HepG2 (cell line): ENCODE results near the gene GATA1. TPM values are rescaled to one million over a fixed set of nuclear protein-coding genes. Genes with fewer than 3 reads are reported as not detected.

Experiments used
- CENPT ChIP-seq: sonication (generic); formaldehyde crosslinking; IDR thresholded peaks from 2 replicates; pipeline ENCODE4 v1.8.0; 2022; ENCODE audit warnings: low read depth, mild to moderate bottlenecking, moderate library complexity, missing genetic modification reagents
- KDM5B ChIP-seq: sonication (generic); formaldehyde crosslinking; IDR thresholded peaks from 2 replicates; pipeline ENCODE4 v1.4.0; 2020; ENCODE audit warnings: missing genetic modification reagents, mild to moderate bottlenecking, borderline replicate concordance
- NCOA5 ChIP-seq: sonication (generic); formaldehyde crosslinking; IDR thresholded peaks from 2 replicates; pipeline ENCODE4 v1.4.0; 2020; ENCODE audit warnings: missing genetic modification reagents
- NRL ChIP-seq: sonication (generic); formaldehyde crosslinking; IDR thresholded peaks from 2 replicates; pipeline ENCODE4 v1.5.0; 2020; ENCODE audit warnings: missing genetic modification reagents, mild to moderate bottlenecking, moderate library complexity, borderline replicate concordance
- POLR2G ChIP-seq: fragments of 200-400 bp; formaldehyde crosslinking; IDR thresholded peaks from 2 replicates; pipeline ENCODE4 v1.6.1; 2018; ENCODE audit warnings: mild to moderate bottlenecking, low read depth, low read length, moderate library complexity
- SOX6 ChIP-seq, 2 experiments: fragments of 450-650 bp in 1 of 2; sonication (generic) in 1 of 2; formaldehyde crosslinking in 1 of 2; IDR thresholded peaks; 2 replicates each; pipeline versions ENCODE4 v1.4.0 to v1.6.1; 2017 to 2020; ENCODE audit warnings: antibody characterized with exemption in 1 of 2, mild to moderate bottlenecking in 1 of 2, missing genetic modification reagents in 1 of 2
- TBX2 ChIP-seq: sonication (generic); formaldehyde crosslinking; IDR thresholded peaks from 2 replicates; pipeline ENCODE4 v1.5.0; 2020; ENCODE audit warnings: missing genetic modification reagents, mild to moderate bottlenecking, borderline replicate concordance
- THAP11 ChIP-seq: IDR thresholded peaks from 2 replicates; pipeline ENCODE4 v1.6.1; 2016; ENCODE audit warnings: missing biosample characterization, missing genetic modification reagents
- WIZ ChIP-seq: sonication (generic); formaldehyde crosslinking; IDR thresholded peaks from 2 replicates; pipeline ENCODE4 v1.5.1; 2020; ENCODE audit warnings: mild to moderate bottlenecking, missing genetic modification reagents
- ZBTB21 ChIP-seq: sonication (generic); formaldehyde crosslinking; IDR thresholded peaks from 2 replicates; pipeline ENCODE4 v1.4.0; 2020; ENCODE audit warnings: missing genetic modification reagents
- ZNF253 ChIP-seq: sonication (generic); formaldehyde crosslinking; IDR thresholded peaks from 2 replicates; pipeline ENCODE4 v1.8.0; 2022; ENCODE audit warnings: mild to moderate bottlenecking, missing genetic modification reagents, borderline replicate concordance
- polyA plus RNA-seq, 8 experiments: library from polyadenylated mRNA; depleted of rRNA in 3 of 8; stranded (reverse) in 7 of 8; unstranded in 1 of 8; fragments of >200 nt; fragmentation: Illumina TruSeq in 4 of 8; extraction: Trizol in 4 of 8; gene quantifications; 2 replicates each; pipeline versions ENCODE4 v1.2.1 to v1.2.3, GENCODE V29; 2011 to 2016; ENCODE audit warnings: low read depth in 4 of 8, missing spikeins in 1 of 8, mixed read lengths in 1 of 8; ENCODE audit not compliant: insufficient read depth in 1 of 8
- total RNA-seq, 5 experiments: library from RNA; depleted of rRNA; stranded (reverse); fragments of >200 nt; fragmentation: Illumina TruSeq; extraction: Trizol; gene quantifications; 2 replicates each; pipeline ENCODE4 v1.2.3, GENCODE V29; 2016; ENCODE audit warnings: low read depth in 1 of 5
- TF ChIP-seq, protein P1 (sequence below): sonication (generic); formaldehyde crosslinking; IDR thresholded peaks from 2 replicates; pipeline ENCODE4 v1.4.0; 2020; ENCODE audit warnings: mild to moderate bottlenecking, low read depth, missing genetic modification reagents
- TF ChIP-seq, protein P2 (sequence below): sonication (generic); formaldehyde crosslinking; IDR thresholded peaks from 2 replicates; pipeline ENCODE4 v1.9.0; 2022; ENCODE audit warnings: low read depth, missing genetic modification reagents
- TF ChIP-seq, protein P3 (sequence below): IDR thresholded peaks from 2 replicates; pipeline ENCODE4 v1.6.1; 2016; ENCODE audit warnings: low read depth
- TF ChIP-seq, protein P4 (sequence below): IDR thresholded peaks from 2 replicates; pipeline ENCODE4 v1.6.1; 2012; ENCODE audit warnings: low read depth, low read length, improper control_type of control experiment
- TF ChIP-seq, protein P5 (sequence below): IDR thresholded peaks from 2 replicates; pipeline ENCODE4 v1.4.0; 2020; ENCODE audit warnings: mild to moderate bottlenecking, missing genetic modification reagents
- TF ChIP-seq, protein P6 (sequence below): sonication (generic); formaldehyde crosslinking; IDR thresholded peaks from 2 replicates; pipeline ENCODE4 v1.8.1; 2023; ENCODE audit warnings: mild to moderate bottlenecking, missing genetic modification reagents

The GATA1 gene
- total and polyA plus RNA-seq, 2 of the 13 experiments (the other 11 are each of a cell fraction or from before 2014, with no cell fraction given), result 0.13 TPM; not detected in 1

DNA sequence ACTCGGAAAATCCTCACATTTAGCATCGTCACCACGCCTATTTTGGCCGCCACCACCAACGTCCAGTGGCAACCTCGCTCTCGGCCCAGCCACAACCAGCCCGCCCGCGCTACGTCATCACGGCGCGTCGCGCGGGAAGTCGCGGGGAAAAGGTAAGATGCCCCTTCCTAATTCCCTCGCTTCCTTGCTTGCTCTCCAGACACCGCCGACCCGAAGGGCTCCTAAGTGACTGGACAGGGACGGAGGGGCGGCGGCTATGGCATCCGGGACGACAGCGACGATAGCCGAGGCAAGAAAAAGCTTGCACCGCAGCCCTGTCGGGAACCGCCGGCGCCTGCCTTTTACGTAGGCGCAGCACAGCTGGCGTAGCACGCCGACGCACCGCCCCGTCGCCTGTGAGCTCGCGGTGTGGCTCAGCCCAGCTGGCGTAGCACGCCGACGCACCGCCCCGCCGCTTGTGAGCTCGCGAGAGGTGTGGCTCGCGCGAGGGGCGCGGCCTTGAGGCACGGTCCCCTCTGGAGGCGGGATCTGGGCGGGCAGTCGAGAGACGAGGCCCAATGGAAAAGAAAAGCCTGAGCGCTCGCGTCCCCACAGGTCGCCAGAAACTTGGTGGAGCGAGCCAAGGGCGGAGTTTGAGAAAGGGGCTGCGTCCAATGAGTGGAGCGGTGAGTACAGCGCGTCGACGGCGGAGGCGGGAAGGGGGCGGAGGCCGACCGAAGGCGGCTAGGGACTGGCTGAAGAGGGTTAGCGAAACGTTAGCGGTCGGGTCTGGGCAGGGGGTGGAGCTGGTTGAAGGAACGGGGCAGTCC lies 15.1 kb downstream of the GATA1 start, which contains the start of gene HDAC6 (continued):
- TF ChIP-seq POLR2G (peak; percentile 43), TBX2 (CRISPR knock-in tag) (peak; percentile 65), THAP11 (CRISPR knock-in tag) (peak; percentile 89), ZBTB21 (CRISPR knock-in tag) (no peak; the same call in 1 of the 2 replicates), KDM5B (CRISPR knock-in tag) (peak; percentile 71; the same call in 1 of the 2 replicates), CENPT (CRISPR knock-in tag) (no peak), WIZ (CRISPR knock-in tag) (no peak), ZNF253 (no peak), NCOA5 (CRISPR knock-in tag) (no peak), SOX6 (IDR thresholded peaks at IDR 0.05) (no peak), SOX6 (CRISPR knock-in tag; IDR thresholded peaks at IDR 0.05) (peak; percentile 38; the same call in 1 of the 2 replicates), NRL (no peak)
- TF ChIP-seq, protein P1, sequence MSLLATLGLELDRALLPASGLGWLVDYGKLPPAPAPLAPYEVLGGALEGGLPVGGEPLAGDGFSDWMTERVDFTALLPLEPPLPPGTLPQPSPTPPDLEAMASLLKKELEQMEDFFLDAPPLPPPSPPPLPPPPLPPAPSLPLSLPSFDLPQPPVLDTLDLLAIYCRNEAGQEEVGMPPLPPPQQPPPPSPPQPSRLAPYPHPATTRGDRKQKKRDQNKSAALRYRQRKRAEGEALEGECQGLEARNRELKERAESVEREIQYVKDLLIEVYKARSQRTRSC (CRISPR knock-in tag), result no peak
- TF ChIP-seq, protein P2, sequence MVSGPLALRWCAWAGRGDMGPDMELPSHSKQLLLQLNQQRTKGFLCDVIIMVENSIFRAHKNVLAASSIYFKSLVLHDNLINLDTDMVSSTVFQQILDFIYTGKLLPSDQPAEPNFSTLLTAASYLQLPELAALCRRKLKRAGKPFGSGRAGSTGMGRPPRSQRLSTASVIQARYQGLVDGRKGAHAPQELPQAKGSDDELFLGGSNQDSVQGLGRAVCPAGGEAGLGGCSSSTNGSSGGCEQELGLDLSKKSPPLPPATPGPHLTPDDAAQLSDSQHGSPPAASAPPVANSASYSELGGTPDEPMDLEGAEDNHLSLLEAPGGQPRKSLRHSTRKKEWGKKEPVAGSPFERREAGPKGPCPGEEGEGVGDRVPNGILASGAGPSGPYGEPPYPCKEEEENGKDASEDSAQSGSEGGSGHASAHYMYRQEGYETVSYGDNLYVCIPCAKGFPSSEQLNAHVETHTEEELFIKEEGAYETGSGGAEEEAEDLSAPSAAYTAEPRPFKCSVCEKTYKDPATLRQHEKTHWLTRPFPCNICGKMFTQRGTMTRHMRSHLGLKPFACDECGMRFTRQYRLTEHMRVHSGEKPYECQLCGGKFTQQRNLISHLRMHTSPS (CRISPR knock-in tag), result no peak
- TF ChIP-seq, protein P3, sequence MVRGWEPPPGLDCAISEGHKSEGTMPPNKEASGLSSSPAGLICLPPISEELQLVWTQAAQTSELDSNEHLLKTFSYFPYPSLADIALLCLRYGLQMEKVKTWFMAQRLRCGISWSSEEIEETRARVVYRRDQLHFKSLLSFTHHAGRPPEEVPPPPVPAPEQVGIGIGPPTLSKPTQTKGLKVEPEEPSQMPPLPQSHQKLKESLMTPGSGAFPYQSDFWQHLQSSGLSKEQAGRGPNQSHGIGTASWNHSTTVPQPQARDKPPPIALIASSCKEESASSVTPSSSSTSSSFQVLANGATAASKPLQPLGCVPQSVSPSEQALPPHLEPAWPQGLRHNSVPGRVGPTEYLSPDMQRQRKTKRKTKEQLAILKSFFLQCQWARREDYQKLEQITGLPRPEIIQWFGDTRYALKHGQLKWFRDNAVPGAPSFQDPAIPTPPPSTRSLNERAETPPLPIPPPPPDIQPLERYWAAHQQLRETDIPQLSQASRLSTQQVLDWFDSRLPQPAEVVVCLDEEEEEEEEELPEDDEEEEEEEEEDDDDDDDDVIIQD, result no peak
- TF ChIP-seq, protein P4, sequence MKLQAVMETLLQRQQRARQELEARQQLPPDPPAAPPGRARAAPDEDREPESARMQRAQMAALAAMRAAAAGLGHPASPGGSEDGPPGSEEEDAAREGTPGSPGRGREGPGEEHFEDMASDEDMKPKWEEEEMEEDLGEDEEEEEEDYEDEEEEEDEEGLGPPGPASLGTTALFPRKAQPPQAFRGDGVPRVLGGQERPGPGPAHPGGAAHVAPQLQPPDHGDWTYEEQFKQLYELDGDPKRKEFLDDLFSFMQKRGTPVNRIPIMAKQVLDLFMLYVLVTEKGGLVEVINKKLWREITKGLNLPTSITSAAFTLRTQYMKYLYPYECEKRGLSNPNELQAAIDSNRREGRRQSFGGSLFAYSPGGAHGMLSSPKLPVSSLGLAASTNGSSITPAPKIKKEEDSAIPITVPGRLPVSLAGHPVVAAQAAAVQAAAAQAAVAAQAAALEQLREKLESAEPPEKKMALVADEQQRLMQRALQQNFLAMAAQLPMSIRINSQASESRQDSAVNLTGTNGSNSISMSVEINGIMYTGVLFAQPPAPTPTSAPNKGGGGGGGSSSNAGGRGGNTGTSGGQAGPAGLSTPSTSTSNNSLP, result no peak
- TF ChIP-seq, protein P5, sequence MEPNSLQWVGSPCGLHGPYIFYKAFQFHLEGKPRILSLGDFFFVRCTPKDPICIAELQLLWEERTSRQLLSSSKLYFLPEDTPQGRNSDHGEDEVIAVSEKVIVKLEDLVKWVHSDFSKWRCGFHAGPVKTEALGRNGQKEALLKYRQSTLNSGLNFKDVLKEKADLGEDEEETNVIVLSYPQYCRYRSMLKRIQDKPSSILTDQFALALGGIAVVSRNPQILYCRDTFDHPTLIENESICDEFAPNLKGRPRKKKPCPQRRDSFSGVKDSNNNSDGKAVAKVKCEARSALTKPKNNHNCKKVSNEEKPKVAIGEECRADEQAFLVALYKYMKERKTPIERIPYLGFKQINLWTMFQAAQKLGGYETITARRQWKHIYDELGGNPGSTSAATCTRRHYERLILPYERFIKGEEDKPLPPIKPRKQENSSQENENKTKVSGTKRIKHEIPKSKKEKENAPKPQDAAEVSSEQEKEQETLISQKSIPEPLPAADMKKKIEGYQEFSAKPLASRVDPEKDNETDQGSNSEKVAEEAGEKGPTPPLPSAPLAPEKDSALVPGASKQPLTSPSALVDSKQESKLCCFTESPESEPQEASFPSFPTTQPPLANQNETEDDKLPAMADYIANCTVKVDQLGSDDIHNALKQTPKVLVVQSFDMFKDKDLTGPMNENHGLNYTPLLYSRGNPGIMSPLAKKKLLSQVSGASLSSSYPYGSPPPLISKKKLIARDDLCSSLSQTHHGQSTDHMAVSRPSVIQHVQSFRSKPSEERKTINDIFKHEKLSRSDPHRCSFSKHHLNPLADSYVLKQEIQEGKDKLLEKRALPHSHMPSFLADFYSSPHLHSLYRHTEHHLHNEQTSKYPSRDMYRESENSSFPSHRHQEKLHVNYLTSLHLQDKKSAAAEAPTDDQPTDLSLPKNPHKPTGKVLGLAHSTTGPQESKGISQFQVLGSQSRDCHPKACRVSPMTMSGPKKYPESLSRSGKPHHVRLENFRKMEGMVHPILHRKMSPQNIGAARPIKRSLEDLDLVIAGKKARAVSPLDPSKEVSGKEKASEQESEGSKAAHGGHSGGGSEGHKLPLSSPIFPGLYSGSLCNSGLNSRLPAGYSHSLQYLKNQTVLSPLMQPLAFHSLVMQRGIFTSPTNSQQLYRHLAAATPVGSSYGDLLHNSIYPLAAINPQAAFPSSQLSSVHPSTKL (CRISPR knock-in tag), result peak; percentile 15; the same call in 1 of the 2 replicates
- TF ChIP-seq, protein P6, sequence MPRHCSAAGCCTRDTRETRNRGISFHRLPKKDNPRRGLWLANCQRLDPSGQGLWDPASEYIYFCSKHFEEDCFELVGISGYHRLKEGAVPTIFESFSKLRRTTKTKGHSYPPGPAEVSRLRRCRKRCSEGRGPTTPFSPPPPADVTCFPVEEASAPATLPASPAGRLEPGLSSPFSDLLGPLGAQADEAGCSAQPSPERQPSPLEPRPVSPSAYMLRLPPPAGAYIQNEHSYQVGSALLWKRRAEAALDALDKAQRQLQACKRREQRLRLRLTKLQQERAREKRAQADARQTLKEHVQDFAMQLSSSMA (CRISPR knock-in tag), result 0 out of 2 replicates have a peak, but pooled peaks have one; percentile 33
